Kidney (tissue), 14 donors: ENCODE results near the gene FOCAD. TPM values are rescaled to one million over a fixed set of nuclear protein-coding genes. Genes with fewer than 3 reads are reported as not detected.

Source experiments
- DNase-seq, 5 donors: peaks; one replicate each; pipeline ENCODE4 v3.0.0-alpha.2; 2013 to 2020
- FAIRE-seq: peaks from 2 replicates; lab custom pipeline; 2012; peaks lifted over from hg19 to GRCh38; lab: Jason Lieb, UNC
- H3K27ac ChIP-seq, 2 donors: one replicate each; pipeline ENCODE4 v1.7.0; 2013; ENCODE audit warnings: low read depth in 2 of 2, low read length in 2 of 2, inconsistent platforms in 1 of 2
- H3K27me3 ChIP-seq: one replicate; pipeline ENCODE4 v1.7.1; 2013; ENCODE audit warnings: low read length, inconsistent platforms; ENCODE audit not compliant: control insufficient read depth, insufficient read depth
- H3K36me3 ChIP-seq, 3 donors: one replicate each; pipeline versions ENCODE4 v1.7.0 to v1.7.1; 2013; ENCODE audit warnings: low read length in 3 of 3, control low read depth in 1 of 3, inconsistent platforms in 1 of 3; ENCODE audit not compliant: insufficient read depth in 3 of 3, control insufficient read depth in 2 of 3
- H3K4me1 ChIP-seq, 3 donors: one replicate each; pipeline versions ENCODE4 v1.7.0 to v1.7.1; 2013; ENCODE audit warnings: low read length in 3 of 3, inconsistent platforms in 1 of 3, low read depth in 1 of 3; ENCODE audit not compliant: control insufficient read depth in 2 of 3, insufficient read depth in 2 of 3
- H3K4me3 ChIP-seq, 3 donors: one replicate each; pipeline versions ENCODE4 v1.7.0 to v1.8.1; 2013; ENCODE audit warnings: low read length in 3 of 3, control low read depth in 1 of 3, inconsistent platforms in 1 of 3
- H3K9ac ChIP-seq, 3 donors: one replicate each; pipeline versions ENCODE4 v1.7.0 to v1.7.1; 2013; ENCODE audit warnings: low read length in 3 of 3, control low read depth in 1 of 3, inconsistent platforms in 1 of 3
- H3K9me3 ChIP-seq, 3 donors: one replicate each; pipeline versions ENCODE4 v1.7.0 to v1.7.1; 2013; ENCODE audit warnings: low read length in 3 of 3, control low read depth in 1 of 3, inconsistent platforms in 1 of 3; ENCODE audit not compliant: control insufficient read depth in 2 of 3, insufficient read depth in 1 of 3
- intact Hi-C: fragments of 100-400 bp; cut with DNase I; formaldehyde crosslinking; loops from one replicate; pipeline ENCODE4 v1.11.1; 2022
- polyA plus RNA-seq: library from polyadenylated mRNA; stranded (reverse); fragments of 350-450 nt; fragmentation: Illumina TruSeq; extraction: RNeasy Lipid Tissue Mini Kit (QIAGEN cat#74804); gene quantifications from one replicate; pipeline ENCODE4 v1.2.3, GENCODE V29; 2014; ENCODE audit warnings: low read depth, low replicate concordance; ENCODE audit not compliant: insufficient read depth
- total RNA-seq: library from RNA; stranded (reverse); fragmentation: NEBNext Ultra II Directional; extraction: Animal tissue kit (Norgen Biotek cat#: 25700); gene quantifications from one replicate; pipeline ENCODE4 v1.2.1, GENCODE V29; 2021
- TF ChIP-seq, protein P1 (sequence below): IDR thresholded peaks from 3 replicates; pipeline ENCODE4 v1.5.1; 2012; ENCODE audit warnings: mild to moderate bottlenecking, moderate library complexity, borderline replicate concordance; ENCODE audit not compliant: insufficient read depth; ENCODE audit errors: extremely low read depth
- donor health status: control.
- donor health status: control.
- donor health status: control.
- donor health status: control.
- donor health status: control.
- donor health status: DM: yes; HTN: yes; CAD: no.
- donor health status: Normal renal cell carcinoma (clear cell type).

The FOCAD gene
- total and polyA plus RNA-seq, 2 donors from 2014 or later: 12.2 to 35.7 TPM

DNA sequence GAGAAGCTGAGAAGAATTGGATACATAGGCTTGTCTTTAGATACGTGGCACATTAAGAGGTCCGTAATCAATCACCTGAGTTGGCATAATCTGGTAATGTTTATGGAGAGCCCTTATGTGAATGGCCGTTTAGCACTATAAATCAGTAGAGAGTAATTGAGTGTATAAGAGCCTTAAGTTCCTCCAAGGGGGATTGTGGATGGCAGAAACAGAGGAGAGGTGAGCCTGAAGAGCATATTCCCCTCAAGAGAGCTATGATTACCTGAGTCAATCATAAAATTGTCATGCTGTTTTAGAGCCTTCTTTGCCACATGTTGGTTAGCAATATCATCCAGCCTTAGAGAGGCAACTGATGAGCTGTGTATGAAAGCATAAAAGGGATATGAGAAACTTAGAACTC, 58.8 kb downstream of the FOCAD start:
- FAIRE-seq: no peak
- no peaks in the 10 kb centered on the region for H3K36me3 ChIP-seq
- H3K4me1 ChIP-seq: no peaks in the 10 kb centered on the region
- H3K27me3 ChIP-seq: no peaks in the 10 kb centered on the region
- H3K9ac ChIP-seq: no peak overlapping the region
- H3K27ac ChIP-seq: no peak overlapping the region
- DNase-seq: no peak
- H3K4me3 ChIP-seq: no peak overlapping the region
- no peaks in the 10 kb centered on the region for H3K9me3 ChIP-seq
- TF ChIP-seq, protein P1, sequence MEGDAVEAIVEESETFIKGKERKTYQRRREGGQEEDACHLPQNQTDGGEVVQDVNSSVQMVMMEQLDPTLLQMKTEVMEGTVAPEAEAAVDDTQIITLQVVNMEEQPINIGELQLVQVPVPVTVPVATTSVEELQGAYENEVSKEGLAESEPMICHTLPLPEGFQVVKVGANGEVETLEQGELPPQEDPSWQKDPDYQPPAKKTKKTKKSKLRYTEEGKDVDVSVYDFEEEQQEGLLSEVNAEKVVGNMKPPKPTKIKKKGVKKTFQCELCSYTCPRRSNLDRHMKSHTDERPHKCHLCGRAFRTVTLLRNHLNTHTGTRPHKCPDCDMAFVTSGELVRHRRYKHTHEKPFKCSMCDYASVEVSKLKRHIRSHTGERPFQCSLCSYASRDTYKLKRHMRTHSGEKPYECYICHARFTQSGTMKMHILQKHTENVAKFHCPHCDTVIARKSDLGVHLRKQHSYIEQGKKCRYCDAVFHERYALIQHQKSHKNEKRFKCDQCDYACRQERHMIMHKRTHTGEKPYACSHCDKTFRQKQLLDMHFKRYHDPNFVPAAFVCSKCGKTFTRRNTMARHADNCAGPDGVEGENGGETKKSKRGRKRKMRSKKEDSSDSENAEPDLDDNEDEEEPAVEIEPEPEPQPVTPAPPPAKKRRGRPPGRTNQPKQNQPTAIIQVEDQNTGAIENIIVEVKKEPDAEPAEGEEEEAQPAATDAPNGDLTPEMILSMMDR: no peak
- intact Hi-C loops: no loop called here

DNA sequence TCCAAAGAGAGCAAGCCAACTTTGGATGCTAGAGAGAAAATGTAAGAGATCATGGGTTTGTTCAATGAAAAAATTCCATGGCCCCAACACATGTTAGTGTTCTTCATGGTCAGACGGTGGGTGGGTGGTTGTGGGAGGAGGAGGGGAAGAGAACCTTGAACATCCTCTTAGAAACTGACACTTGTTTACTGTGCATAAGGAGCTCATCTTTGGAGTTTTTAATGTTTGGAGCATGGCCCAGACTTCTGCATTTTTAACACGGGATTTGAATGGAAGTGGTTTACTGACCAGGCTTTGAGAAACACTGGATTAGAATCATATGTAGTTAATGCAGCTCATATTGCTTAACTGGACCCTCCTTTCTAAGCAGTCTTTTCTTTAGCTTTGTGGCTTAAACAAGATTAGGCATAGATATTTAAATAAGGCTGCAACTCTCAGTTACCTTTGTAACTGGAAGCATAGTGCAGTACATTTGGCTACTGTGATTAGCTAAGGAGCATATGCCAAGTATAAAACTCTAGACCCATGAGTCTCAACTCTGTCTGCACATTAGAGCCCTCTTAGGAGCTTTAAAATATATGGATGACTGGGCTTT, 60.1 kb downstream of the FOCAD start:
- H3K9me3 ChIP-seq: no peaks in the 10 kb centered on the region
- DNase-seq: no peak
- no peak overlapping the region for H3K9ac ChIP-seq
- intact Hi-C loops: no loop called here
- TF ChIP-seq, protein P1: no peak
- H3K27ac ChIP-seq: no peak overlapping the region
- H3K4me3 ChIP-seq: no peak overlapping the region
- no peak for FAIRE-seq
- H3K27me3 ChIP-seq: no peaks in the 10 kb centered on the region
- H3K36me3 ChIP-seq: no peaks in the 10 kb centered on the region
- no peaks in the 10 kb centered on the region for H3K4me1 ChIP-seq

DNA sequence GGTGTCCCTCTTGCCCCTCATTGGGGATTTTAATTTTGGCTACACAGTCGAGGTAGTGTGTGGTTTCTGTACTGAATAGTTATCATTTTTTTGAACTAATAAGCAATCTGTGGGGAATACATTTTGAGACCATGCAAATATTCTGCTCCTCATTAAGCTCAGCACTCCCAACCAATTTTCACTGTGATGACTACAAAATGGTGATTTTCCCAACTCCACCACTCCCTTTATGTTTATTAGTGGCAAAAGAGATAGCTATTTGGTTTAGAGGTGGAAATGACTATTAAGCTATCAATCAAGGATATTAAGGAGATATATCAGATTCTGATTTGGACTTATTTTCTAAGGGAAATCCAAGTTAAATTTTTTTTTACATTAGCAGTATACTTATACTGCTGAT, 62.9 kb downstream of the FOCAD start:
- Histone ChIP-seq H3K9ac (no peak overlapping the region), H3K27ac (no peak overlapping the region), H3K9me3 (no peaks in the 10 kb centered on the region), H3K27me3 (no peaks in the 10 kb centered on the region), H3K4me1 (no peaks in the 10 kb centered on the region), H3K36me3 (no peaks in the 10 kb centered on the region), H3K4me3 (no peak overlapping the region)
- FAIRE-seq (no peak), DNase-seq (no peak)
- TF ChIP-seq, protein P1: no peak
- intact Hi-C loops: no loop called here
